ENCODE data around the gene GOLGA1.
"Not testable (repeated sequence)": the region's sequence is repeated elsewhere in the genome, so short reads cannot be mapped to it uniquely, and the experiment has no call there.

The GOLGA1 gene

DNA sequence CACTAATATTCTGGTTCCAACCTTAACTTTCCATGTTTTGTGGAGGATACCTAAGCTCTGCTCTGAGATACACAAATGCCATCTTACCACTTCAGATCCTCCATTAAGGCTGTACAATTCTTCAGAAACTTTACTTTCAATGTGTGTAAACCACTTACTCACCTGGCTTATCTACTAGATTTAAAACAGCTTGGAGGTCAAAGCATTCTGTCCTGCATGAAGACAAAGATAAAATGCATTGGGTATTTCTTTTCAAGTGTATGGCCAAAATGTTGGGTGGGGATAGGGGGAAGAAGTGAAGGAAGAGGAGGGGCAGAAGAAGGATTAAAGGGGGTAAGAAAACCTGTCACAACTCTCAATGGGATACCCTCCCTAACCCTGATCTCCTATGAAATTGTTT lies 939 bp downstream of the GOLGA1 start:
- no peak for DNase-seq

DNA sequence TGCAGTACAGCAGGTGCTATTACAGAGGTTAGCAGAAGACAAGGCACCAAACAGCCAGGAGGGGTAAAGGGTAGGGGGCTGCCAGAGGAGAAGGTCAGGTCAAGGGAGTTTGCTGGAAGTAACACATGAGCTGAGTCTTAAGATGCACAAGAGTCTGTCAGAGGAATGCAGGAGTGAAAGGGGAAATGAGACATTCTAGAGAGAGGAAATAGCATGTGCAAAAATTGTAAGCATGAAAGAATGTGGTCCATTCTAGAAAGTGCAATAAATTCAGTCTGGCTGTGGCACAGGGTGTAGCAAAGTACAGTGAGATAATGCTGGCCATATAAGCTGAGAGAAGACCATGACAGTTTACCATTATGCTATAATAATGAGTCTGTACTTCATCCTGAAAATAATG lies 6.6 kb downstream of the GOLGA1 start:
- DNase-seq, result no peak

DNA sequence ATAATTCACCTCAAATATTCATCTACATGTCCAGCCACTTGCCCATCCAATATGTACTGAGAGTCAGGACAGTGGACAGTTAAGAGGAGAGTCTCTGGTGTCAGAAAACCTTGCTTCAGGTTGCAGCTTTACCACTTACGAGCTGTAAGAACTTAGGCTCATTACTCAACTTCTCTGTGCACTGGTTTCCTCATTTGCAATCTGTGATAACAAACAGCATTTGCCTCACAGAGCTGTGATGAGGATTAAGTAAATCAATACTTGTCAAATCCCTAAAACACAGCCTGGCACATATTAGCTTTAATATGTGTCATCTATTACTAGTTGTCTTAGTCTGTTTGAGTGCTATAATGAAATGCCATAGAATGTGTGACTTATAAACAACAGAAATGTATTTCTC lies 8.6 kb downstream of the GOLGA1 start:
- no peak for DNase-seq

DNA sequence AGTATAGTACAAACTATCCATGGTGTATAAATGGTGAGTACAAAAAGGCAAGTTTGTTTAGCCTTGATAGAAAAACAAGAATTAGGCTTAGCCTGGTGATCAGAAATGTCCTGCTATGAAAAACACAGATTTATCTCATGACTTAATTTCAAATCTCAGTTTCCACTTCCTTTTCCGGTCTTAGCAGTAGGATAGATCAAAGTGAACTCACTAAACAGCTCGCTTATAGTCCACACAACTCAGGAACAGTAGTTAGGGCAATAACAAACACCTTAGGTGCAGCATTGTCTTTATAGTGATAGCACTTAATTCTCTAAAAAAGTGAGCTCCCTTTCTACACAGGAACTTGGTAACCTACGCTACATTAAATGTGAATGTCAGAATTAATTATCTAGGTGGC lies 11.4 kb downstream of the GOLGA1 start:
- no peak for DNase-seq

DNA sequence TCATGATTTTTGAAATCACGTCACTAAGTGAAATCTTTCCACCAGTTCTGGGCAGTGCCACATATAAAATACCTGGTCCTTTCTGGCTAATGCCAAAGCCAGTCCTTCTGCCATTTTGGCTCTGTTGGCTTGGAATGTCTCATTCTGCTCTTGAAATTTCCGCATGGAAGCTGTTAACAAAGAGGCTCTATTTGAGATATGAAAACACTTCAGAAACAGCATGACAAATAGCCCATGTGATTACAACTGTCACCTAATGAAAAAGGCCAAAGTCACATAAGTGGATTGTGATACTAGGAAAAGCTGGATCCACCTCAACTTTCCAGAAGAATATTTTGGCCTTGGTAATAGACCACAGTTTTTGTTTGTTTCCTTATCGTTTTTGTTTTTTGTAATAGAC lies 12.8 kb downstream of the GOLGA1 start:
- no peak for DNase-seq

DNA sequence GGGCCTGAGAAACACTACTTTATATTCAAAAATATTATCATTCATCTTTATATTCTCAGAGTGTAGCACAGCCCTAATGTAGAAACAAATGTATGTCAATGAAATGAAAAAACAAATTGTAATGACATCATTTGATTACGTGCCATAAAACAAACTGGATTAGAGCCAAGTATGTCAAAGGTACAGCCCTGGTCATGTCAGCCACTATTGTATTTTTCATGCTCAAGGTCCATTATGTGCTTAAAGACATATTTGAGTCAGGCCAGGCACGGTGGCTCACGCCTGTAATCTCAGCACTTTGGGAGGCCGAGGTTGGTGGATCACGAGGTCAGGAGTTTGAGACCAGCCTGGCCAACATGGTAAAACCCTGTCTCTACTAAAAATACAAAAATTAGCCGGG lies 20.5 kb downstream of the GOLGA1 start:
- not testable (repeated sequence) for DNase-seq

DNA sequence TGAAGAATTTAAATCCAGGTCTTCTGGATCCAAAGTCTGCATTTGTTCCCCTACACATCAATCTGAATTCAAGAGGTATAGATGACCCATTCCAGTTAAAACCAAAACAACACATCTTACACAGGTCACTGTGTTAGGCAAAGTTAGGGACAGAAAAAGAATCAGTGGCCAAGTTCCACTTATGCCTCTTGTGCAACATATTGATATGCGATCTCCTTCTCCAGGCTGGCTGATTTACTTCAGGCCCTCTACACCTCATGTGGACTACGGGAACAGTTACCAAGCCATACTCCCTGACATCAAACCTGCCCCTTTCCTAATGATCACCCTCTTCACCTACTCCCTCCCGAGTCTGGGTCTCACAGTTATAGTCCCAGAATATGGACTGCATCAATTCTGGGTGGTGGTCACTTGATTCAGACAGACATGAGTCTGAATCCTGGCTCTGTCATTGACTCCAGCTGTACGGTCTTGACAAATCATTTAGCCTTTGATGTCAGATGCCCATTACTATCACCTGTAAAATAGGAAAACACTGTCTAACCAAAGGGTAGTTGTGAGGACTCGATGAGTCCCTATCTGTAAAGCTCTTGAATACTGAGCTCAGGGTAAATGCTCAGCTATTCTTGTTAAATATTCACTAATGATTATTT lies 26.0 kb downstream of the GOLGA1 start:
- no peak for DNase-seq

DNA sequence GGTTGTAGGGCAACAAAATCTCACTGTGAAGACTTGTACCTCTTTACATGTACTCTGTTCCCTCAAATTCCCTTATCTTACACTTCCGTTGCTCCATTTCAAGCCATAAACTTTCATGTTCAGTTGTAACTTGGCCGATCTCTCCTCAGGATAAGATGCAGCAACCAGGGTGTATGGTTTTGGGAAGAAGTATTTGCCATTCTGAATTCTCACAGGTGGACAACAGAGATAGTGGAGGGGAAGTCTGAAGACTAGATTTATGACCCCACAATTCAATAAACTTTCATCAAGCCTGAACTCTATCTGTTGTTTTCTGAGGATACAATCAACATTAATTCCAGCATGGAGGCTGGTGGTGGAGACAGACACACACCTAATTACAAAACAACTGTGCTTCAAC lies 27.5 kb downstream of the GOLGA1 start:
- DNase-seq, result no peak

DNA sequence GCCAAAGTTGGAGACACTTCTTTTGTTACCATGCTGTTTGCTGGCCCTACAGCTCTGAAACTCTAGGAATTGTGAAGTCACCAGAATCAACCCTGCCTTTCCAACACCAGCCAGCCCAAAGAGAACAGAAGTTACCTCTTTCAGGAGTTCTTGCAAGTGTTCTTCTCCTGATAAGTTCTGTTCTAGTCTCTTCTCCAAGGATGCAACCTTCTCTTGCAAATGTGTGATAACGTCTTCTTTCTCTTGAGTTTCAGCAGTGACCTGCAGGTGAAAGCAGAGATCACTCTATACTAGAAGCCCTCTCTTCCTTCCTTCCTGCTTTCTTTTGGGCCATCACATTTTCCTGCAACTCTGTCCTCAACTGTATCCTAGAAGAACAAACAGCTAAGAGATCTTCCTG lies 29.1 kb downstream of the GOLGA1 start:
- DNase-seq, result no peak

DNA sequence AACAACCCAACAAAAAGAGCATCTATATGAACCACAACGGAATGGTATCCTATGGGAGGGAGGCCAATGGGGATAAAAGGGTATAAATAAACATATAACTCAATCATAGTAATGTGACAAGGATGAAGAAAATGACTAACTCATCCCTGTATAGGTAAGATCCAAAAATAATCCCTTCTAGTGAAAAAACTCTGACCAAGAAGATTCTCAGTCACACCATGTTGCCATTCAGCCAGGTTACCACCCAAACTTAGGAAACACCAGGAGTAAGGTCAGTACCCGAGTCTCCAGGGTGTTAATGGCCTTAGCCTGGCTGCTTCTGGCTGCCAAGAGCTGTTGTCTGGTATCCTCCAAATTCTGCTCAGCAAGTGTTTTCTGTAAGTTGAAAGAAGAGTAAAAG lies 32.8 kb downstream of the GOLGA1 start:
- no peak for DNase-seq

DNA sequence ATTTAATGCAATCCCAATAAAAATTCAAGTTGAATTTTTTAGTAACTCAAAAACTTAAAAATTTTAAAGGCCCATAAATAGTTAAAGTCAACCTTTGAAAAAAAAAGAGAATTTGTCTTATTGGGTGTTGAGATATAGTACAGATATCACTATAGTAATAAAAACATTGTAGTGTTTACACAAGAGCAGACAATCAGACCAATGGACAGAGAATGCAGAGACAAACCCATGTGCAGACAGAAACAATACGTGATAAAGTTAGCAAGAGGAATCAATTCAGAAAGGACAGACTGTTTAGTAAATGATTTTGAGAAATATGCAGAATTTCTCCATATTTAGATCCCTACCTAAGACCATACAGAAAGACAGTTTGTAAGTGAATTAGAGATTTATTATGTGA lies 33.9 kb downstream of the GOLGA1 start:
- no peak for DNase-seq

DNA sequence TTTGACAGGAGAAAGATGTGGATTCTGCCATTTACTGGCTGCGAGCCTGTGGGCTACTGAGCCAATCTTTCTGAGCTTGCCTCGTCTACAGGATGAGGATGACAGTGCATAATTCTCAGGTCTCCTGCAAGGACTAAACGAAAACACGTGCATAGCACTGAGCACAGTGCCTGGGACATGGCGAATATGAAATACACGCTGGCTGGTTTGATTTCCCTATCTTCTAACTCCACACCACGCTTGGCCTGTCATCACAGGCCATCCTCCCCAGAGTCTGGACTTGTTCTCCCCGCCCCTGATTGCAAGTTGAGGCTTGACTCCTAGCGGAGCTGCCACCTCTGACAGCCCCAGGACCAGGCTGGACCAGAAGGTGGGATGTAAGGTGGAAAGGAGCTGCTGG lies 41.0 kb downstream of the GOLGA1 start:
- no peak for DNase-seq

DNA sequence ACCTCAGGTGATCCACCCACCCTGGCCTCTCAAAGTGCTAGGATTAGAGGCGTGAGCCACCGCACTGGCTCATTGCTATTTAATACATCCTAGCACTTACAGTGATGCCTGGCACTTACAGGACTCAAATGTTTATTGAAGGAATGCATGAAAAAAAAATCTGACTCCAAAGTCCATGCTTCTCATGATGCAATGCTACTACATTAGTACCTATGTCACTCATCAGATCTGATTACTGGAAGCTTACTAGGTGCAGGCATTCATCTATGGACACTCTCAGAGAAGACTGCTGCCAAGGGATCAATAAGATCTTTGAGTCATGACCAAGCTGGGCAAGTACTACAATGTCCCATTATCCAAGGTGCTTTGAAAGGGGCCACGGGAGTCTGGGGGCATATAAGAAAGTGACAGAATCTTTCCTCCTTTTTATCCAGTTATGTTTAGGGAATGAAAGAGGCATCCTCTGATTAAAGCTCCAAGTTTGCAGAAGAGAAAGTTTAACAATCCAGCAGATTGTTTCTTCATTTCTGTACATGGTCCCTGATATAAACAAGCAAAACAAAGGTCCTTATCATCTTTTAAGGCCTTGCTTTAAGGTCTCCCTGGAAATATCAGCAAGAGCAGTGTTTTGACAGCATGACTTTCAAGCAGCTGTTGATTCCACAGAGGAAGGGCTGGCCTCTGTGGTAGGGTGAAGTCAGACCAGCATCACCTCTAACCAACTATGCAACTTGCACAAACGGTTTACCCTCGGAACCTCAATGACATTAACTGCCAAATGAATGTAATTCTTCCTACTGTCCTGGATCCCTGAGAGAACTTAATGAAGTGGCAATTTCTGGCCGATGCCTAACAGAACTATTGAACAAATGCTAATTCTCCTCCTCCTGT lies 43.1 kb downstream of the GOLGA1 start:
- DNase-seq, result no peak

DNA sequence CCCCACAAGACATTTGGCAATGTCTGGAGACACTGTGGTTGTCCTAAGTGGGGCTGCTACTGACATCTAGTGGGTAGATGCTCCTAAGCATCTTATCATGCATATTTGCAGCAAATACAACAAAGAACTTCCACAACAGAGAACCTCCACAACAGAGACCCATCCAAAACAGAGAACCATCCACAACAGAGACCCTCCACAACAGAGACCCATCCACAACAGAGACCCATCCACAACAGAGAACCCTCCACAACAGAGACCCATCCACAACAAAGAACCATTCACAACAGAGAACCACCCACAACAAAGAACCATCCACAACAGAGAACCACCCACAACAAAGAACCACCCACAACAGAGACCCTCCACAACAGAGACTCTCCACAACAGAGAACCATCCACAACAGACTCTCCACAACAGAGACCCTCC lies 46.1 kb downstream of the GOLGA1 start:
- DNase-seq, result peak; percentile 34

DNA sequence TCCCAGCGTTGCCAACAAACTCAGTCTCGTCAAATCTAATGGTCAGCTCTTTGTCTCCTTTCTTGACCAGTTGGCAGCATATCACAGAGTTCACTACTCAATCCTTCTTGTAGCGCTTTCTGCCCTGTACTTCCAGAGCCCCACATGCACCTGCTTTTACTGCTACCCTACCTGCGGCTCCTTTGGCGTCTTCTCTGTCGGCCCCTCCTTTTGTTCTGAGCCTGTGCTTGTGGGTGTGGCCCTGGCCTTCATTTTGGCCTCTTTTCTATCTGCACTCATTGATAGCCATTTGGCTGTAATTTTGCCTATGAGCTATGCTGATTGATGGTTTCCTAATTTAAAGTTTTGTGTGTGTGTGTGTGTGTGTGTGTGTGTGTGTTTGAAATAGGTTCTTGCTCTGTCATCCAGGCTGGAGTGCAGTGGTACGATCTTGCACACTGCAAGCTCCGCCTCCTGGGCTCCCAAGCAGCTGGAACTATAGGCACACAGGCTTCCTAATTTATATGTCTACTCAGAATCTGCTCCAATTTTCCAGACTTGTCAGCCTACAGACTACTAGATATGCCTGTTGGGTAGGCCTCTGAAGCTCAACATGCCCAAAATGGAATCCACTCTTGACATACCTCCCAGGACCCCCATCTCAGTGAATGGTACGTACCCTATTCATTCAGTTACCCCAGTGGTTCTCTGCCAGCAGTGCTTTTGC lies 46.7 kb downstream of the GOLGA1 start:
- no peak for DNase-seq

DNA sequence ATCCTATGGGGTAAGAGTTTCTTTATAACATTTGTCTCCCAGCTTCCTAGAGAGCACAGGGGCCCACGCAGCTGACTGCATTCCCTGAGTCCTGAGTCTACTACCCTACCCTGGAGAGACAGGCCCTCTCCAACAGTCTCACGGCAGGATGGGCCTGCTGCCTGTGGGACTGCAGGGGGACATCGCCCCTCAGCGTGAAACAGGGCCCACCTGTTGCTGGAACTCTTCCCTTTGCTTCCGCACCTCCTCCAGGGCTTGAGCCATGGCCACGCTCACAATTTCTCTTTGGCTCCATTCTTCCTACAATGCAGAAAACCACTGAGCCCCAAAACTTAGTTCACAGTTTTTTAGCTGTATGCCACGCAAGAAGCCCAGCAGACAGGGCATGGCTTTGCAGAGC lies 50.7 kb downstream of the GOLGA1 start:
- DNase-seq, result no peak

DNA sequence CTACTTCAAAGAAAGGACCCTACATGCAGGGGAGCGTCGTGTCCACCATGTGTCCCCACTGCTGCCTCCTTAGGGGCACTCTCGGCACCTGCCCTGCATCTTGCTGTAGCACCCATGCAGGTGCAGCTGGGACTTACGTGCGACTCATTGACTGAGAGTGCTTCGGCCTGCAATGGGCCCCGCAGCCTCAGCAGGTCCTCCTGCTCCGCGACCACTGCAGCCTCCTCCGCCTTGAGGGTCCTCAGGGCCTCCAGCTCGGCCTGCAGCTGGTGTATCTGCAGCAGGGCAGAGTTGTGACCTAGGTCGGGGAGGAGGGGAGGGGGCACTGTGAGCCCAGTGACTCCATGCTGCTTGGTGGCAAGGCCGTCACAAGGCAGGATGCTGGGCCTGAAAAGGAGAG lies 51.9 kb downstream of the GOLGA1 start:
- DNase-seq, result no peak

DNA sequence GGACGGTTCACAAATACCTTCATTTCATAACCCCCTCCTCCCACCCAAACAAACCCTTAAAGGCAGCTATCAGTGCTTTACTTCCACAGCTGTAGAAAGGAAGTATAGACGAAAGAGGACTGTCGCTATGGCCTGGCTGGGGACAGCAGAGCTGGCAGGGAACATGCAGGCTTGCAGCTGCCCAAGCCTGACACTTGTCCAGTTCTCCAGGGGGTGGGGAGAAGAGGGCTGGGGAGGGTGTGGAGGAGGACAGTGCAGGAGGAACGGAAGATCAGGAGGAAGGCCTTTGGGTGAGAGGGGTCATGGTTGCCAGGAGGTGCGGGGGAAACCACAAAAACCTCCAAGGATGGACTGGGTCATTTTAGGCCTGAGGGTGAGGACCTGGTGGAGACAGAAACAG lies 53.1 kb downstream of the GOLGA1 start:
- DNase-seq, result no peak

DNA sequence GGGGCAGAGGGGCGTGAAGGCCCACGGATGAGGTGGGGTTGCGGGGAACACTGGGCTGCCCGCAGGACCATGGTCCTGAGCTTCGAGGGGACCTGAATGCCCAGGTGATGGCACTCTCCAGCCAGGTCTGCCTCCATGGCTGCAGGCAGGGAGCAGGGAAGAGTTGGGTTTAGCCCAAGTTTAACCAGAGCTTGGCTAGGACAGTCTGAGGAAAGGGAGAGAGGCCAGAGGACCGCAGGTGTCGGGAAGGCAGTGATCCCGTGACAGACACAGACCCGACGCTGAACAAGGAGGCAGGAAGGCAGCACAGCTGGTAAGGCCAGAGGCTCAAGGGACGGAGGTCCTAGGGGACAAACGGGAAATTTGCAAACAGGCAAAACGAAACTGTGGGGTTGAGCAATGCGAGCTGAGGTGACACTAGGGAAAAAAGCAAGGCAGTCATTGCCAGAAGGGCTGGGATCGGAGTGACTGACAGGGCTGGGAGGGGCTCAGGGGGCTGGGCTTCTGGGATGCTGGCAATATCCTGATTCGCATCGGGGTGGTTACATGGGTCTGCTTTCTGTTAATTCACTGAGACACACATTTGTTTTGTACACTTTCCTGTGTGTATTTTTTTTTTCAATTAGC lies 53.9 kb downstream of the GOLGA1 start:
- no peak for DNase-seq

DNA sequence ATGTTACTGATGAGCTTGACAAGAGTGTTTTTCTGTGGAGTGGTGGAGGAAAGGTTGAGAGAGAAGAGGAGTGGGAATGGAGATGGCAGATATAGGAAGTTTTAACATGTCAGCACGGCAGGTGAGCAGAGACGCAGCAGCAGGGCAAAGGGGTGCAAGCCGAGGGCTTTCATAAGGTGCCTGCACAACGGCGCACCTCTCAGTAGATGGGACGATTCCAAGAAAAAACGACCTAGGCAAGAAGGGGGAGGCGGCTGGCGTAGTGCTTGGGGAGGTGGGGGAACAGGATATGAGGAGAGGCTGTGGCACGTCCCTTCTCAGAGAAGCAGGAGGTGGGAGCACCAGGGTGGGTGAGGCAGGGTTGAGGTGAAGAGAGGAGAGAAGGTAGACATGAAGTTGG lies 54.4 kb downstream of the GOLGA1 start:
- no peak for DNase-seq

DNA sequence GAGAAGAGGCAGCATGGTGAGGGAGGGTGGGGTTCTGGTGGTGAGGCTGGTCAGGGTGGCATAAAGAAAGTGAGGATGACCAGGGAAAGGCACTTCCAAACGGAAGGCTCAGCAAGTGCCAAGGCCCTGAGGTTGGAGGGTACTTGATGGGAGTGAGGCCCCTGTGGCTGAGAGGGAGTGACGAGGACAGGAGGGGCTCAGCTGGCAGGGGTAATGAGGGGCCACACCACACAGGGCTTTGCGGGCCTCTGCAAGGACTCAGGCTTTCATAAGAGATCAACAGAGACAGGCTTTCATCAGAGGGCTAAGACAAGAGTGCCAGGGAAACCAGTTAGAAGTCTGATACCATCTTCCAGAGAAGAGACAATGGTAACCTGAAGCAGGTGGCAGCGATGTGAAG lies 55.3 kb downstream of the GOLGA1 start:
- no peak for DNase-seq

DNA sequence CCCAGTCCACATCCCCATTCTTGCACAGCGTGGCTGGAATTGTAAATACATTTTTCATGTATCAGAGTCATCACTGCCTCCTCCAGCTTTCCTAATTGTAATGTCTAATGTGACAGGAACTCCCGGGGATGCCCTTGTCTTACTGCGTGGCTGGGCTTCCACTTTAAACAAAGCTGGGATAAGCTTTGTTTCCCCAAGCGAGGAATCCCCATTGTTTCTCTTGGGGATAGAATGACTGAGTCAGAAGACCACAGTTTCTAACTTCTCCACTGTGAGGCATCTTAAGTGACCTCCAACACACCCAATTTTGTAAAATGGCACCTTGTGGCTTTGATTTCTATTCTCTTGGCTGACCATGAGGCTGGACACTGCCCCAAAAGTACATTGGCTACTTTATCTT lies 56.5 kb downstream of the GOLGA1 start:
- no peak for DNase-seq

DNA sequence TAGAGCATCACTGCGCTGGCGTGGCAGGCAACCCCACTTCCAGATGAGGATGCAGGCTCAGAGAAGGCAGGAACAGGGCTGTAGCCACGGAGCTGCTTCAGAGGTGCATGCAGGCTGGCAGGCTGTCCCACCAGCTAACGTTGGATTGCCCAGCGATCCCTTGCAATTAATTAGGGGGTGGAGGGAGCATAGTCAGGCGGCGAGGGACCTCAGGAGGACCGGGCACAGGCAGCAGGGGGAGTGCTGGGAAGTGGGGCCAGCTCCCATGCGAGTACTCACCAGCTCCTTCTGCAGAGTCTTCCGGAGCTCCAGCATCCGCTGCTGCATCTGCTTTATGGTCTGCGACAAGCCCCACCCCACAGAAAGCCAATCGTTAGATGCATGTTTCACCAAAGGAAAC lies 58.7 kb downstream of the GOLGA1 start:
- DNase-seq, result no peak
